H1 (cell line): ENCODE data around the gene CDR2. TPM values are rescaled to one million over a fixed set of nuclear protein-coding genes. Genes with fewer than 3 reads are reported as not detected.

Experiments
- CTCF ChIA-PET: fragments of 300-600 bp; sonication (Branson Sonifier 250); formaldehyde crosslinking; loops from one replicate; lab custom pipeline; 2021; ENCODE audit not compliant: partially characterized antibody; lab: Charles Lee
- POLR2A ChIA-PET: fragments of 300-600 bp; sonication (Branson Sonifier 250); formaldehyde crosslinking; loops from one replicate; lab custom pipeline; 2021; ENCODE audit warnings: inconsistent platforms; ENCODE audit not compliant: partially characterized antibody; lab: Charles Lee
- DNase-seq, 2 experiments: peaks; one replicate each; pipeline versions ENCODE4 v3.0.0 to v3.0.0-alpha.2; 2010 to 2022; ENCODE audit warnings: low spot score in 2 of 2, low read depth in 1 of 2, mixed read lengths in 1 of 2
- FAIRE-seq: peaks from 2 replicates; lab custom pipeline; 2011; peaks lifted over from hg19 to GRCh38; lab: Jason Lieb, UNC
- H2AFZ ChIP-seq: 2 replicates; pipeline ENCODE4 v1.8.1; 2012; ENCODE audit warnings: low read length, inconsistent platforms
- H2AK5ac ChIP-seq: 2 replicates; pipeline ENCODE4 v1.6.1; 2013; ENCODE audit warnings: low read depth, low read length
- H2BK120ac ChIP-seq: replicated peaks from 2 replicates; pipeline ENCODE3; 2013; ENCODE audit warnings: low read depth, low read length, inconsistent platforms
- H2BK12ac ChIP-seq: 2 replicates; pipeline ENCODE4 v1.6.1; 2013; ENCODE audit warnings: low read depth, low read length
- H2BK15ac ChIP-seq: 2 replicates; pipeline ENCODE4 v1.6.1; 2013; ENCODE audit warnings: low read length
- H2BK20ac ChIP-seq: 2 replicates; pipeline ENCODE4 v1.6.1; 2013; ENCODE audit warnings: low read length
- H2BK5ac ChIP-seq: 2 replicates; pipeline ENCODE4 v1.6.1; 2013; ENCODE audit warnings: low read depth, low read length
- H3K14ac ChIP-seq: 2 replicates; pipeline ENCODE4 v1.6.1; 2013; ENCODE audit warnings: inconsistent platforms; ENCODE audit not compliant: insufficient read length
- H3K18ac ChIP-seq: 2 replicates; pipeline ENCODE4 v1.6.1; 2013; ENCODE audit warnings: low read length; ENCODE audit errors: extremely low read depth
- H3K23ac ChIP-seq: 2 replicates; pipeline ENCODE4 v1.6.1; 2013; ENCODE audit warnings: inconsistent platforms; ENCODE audit not compliant: insufficient read length
- H3K23me2 ChIP-seq: 2 replicates; pipeline ENCODE4 v1.6.1; 2013; ENCODE audit warnings: low read depth, low read length
- H3K27ac ChIP-seq: 2 replicates; pipeline ENCODE4 v1.6.1; 2011; ENCODE audit warnings: low read depth, low read length, inconsistent platforms
- H3K27me3 ChIP-seq, 4 experiments: replicated peaks in 1 of 4; 1 replicate in 1 of 4; 2 replicates in 3 of 4; pipeline versions ENCODE4 v1.6.1 to v1.8.1; 2011 to 2013; ENCODE audit warnings: low read length in 3 of 4, mild to moderate bottlenecking in 3 of 4, inconsistent platforms in 2 of 4, mixed read lengths in 2 of 4, moderate library complexity in 1 of 4; ENCODE audit not compliant: control insufficient read depth in 3 of 4, insufficient read depth in 3 of 4; ENCODE audit errors: extremely low read depth in 1 of 4
- H3K36me3 ChIP-seq, 4 experiments: 2 replicates each; pipeline versions ENCODE4 v1.6.1 to v1.8.1; 2011 to 2013; ENCODE audit warnings: mild to moderate bottlenecking in 4 of 4, low read length in 3 of 4, moderate library complexity in 2 of 4, control low read depth in 1 of 4, inconsistent platforms in 1 of 4; ENCODE audit not compliant: insufficient read depth in 4 of 4, control insufficient read depth in 2 of 4
- H3K4ac ChIP-seq: replicated peaks from 2 replicates; pipeline ENCODE3; 2013; ENCODE audit warnings: low read length, low read depth, mixed read lengths, inconsistent platforms; ENCODE audit not compliant: insufficient read length
- H3K4me1 ChIP-seq, 4 experiments: replicated peaks in 1 of 4; 1 replicate in 1 of 4; 2 replicates in 3 of 4; pipeline versions ENCODE4 v1.6.1 to v1.8.1; 2011 to 2013; ENCODE audit warnings: low read length in 3 of 4, inconsistent platforms in 2 of 4, mixed read lengths in 1 of 4; ENCODE audit not compliant: insufficient read depth in 4 of 4, control insufficient read depth in 3 of 4
- H3K4me2 ChIP-seq, 2 experiments: 2 replicates each; pipeline versions ENCODE4 v1.6.1 to v1.8.1; 2011 to 2013; ENCODE audit warnings: low read depth in 2 of 2, low read length in 2 of 2, control low read depth in 1 of 2, inconsistent platforms in 1 of 2, mild to moderate bottlenecking in 1 of 2; ENCODE audit not compliant: insufficient read depth in 1 of 2
- H3K4me3 ChIP-seq, 4 experiments: fragments of 200-600, 300-600 bp in 1 of 4; sonication (generic), shearing (Covaris generic), sonication (Bioruptor Twin) in 1 of 4; 2 replicates each; pipeline versions ENCODE4 v1.5.1 to v1.8.1; 2011 to 2016; ENCODE audit warnings: low read length in 4 of 4, low read depth in 3 of 4, control low read depth in 2 of 4, inconsistent platforms in 2 of 4, mild to moderate bottlenecking in 2 of 4, mixed read lengths in 1 of 4, moderate library complexity in 1 of 4; ENCODE audit not compliant: insufficient read depth in 2 of 4; ENCODE audit errors: extremely low read depth in 1 of 4
- H3K56ac ChIP-seq: replicated peaks from 2 replicates; pipeline ENCODE3; 2013; ENCODE audit warnings: low read depth, mild to moderate bottlenecking, mixed read lengths, low read length, inconsistent platforms; ENCODE audit not compliant: insufficient read length
- H3K79me1 ChIP-seq: 2 replicates; pipeline ENCODE4 v1.6.1; 2013; ENCODE audit warnings: low read depth, low read length, control low read depth
- H3K79me2 ChIP-seq, 2 experiments: 2 replicates each; pipeline versions ENCODE4 v1.6.1 to v1.8.1; 2012 to 2013; ENCODE audit warnings: low read length in 2 of 2, mild to moderate bottlenecking in 2 of 2, inconsistent platforms in 1 of 2; ENCODE audit not compliant: insufficient read depth in 2 of 2, control insufficient read depth in 1 of 2
- H3K9ac ChIP-seq, 4 experiments: replicated peaks in 1 of 4; 1 replicate in 1 of 4; 2 replicates in 3 of 4; pipeline versions ENCODE4 v1.6.1 to v1.8.1; 2011 to 2013; ENCODE audit warnings: low read depth in 3 of 4, low read length in 3 of 4, control low read depth in 2 of 4, mild to moderate bottlenecking in 2 of 4, moderate library complexity in 2 of 4, inconsistent platforms in 1 of 4; ENCODE audit errors: extremely low read depth in 1 of 4
- H3K9me3 ChIP-seq, 2 experiments: 2 replicates each; pipeline versions ENCODE4 v1.6.1 to v1.8.1; 2012 to 2013; ENCODE audit warnings: mild to moderate bottlenecking in 2 of 2, moderate library complexity in 2 of 2, control low read depth in 1 of 2, inconsistent platforms in 1 of 2, low read depth in 1 of 2, low read length in 1 of 2, mixed read lengths in 1 of 2; ENCODE audit not compliant: insufficient read depth in 2 of 2
- H4K20me1 ChIP-seq, 2 experiments: replicated peaks in 1 of 2; 2 replicates each; pipeline versions ENCODE3 to v1.8.1; 2011 to 2013; ENCODE audit warnings: inconsistent platforms in 2 of 2, low read length in 2 of 2, mild to moderate bottlenecking in 1 of 2; ENCODE audit not compliant: insufficient read depth in 2 of 2, control insufficient read depth in 1 of 2
- H4K5ac ChIP-seq: 2 replicates; pipeline ENCODE4 v1.6.1; 2013; ENCODE audit warnings: low read length, low read depth, mixed read lengths, inconsistent platforms; ENCODE audit not compliant: insufficient read length
- H4K8ac ChIP-seq: 2 replicates; pipeline ENCODE4 v1.8.0; 2013; ENCODE audit warnings: mild to moderate bottlenecking, moderate library complexity, low read length, inconsistent platforms; ENCODE audit not compliant: insufficient read depth; ENCODE audit errors: extremely low read depth
- H4K91ac ChIP-seq: replicated peaks from 2 replicates; pipeline ENCODE3; 2013; ENCODE audit warnings: low read length, mixed read lengths, inconsistent platforms; ENCODE audit not compliant: insufficient read length
- BACH1 ChIP-seq: IDR thresholded peaks from 2 replicates; pipeline ENCODE4 v1.6.1; 2012; ENCODE audit warnings: low read length, improper control_type of control experiment
- CEBPB ChIP-seq: IDR thresholded peaks from 2 replicates; pipeline ENCODE4 v1.6.1; 2012; ENCODE audit warnings: low read depth, low read length
- CHD1 ChIP-seq: IDR thresholded peaks from 2 replicates; pipeline ENCODE4 v1.6.1; 2012; ENCODE audit warnings: low read depth, low read length, improper control_type of control experiment
- GTF2F1 ChIP-seq: IDR thresholded peaks from 2 replicates; pipeline ENCODE4 v1.6.1; 2012; ENCODE audit warnings: low read depth, low read length, improper control_type of control experiment, borderline replicate concordance
- HDAC6 ChIP-seq: IDR thresholded peaks from one replicate; pipeline ENCODE4 v1.7.1; 2012; ENCODE audit warnings: low read depth, mild to moderate bottlenecking, inconsistent platforms, low read length, moderate library complexity
- RFX5 ChIP-seq: IDR thresholded peaks from 2 replicates; pipeline ENCODE4 v1.6.1; 2011; ENCODE audit warnings: low read depth, low read length, improper control_type of control experiment, borderline replicate concordance
- SIN3A ChIP-seq, 2 experiments: IDR thresholded peaks in 1 of 2; conservative IDR thresholded peaks in 1 of 2; 2 replicates each; pipeline ENCODE4 v1.6.1; 2011 to 2012; ENCODE audit warnings: low read length in 2 of 2, improper control_type of control experiment in 1 of 2, low read depth in 1 of 2, mild to moderate bottlenecking in 1 of 2
- SP1 ChIP-seq: IDR thresholded peaks from 2 replicates; pipeline ENCODE4 v1.6.1; 2011; ENCODE audit warnings: low read depth, low read length
- SP2 ChIP-seq: IDR thresholded peaks from 2 replicates; pipeline ENCODE4 v1.6.1; 2012; ENCODE audit warnings: mild to moderate bottlenecking, low read length, inconsistent platforms
- WGBS, 2 experiments: shearing (Covaris generic) in 1 of 2; methylation state at CpG; one replicate each; pipeline versions ENCODE4 v1.1.6 to v1.1.7; 2013 to 2015; ENCODE audit warnings: low lambda C conversion rate in 2 of 2, mixed read lengths in 2 of 2, inconsistent platforms in 1 of 2, low coverage in 1 of 2, missing lambda C conversion rate in 1 of 2; ENCODE audit not compliant: insufficient replicate concordance in 2 of 2, insufficient coverage in 1 of 2, insufficient read length in 1 of 2; ENCODE audit errors: extremely low coverage in 1 of 2, missing lambda C conversion rate in 1 of 2; 5-methylcytosine and 5-hydroxymethylcytosine counted together
- polyA plus RNA-seq, 7 experiments: library from polyadenylated mRNA; depleted of rRNA in 3 of 7; stranded (reverse) in 5 of 7; unstranded in 2 of 7; fragments of >200 nt in 5 of 7; fragments of 200-250 nt in 2 of 7; gene quantifications; 1 replicate in 5 of 7; 2 replicates in 1 of 7; 4 replicates in 1 of 7; pipeline versions ENCODE4 v1.2.1 to v1.2.3, GENCODE V29; 2011 to 2013; ENCODE audit warnings: missing spikeins in 2 of 7, mixed read lengths in 2 of 7
- total RNA-seq: library from RNA; stranded (reverse); fragmentation: NEBNext Ultra II Directional; extraction: Animal tissue kit (Norgen Biotek cat#: 25700); gene quantifications from 2 replicates; pipeline ENCODE4 v1.2.1, GENCODE V29; 2021

Gene CDR2
- total and polyA plus RNA-seq, 2 of the 8 experiments (the other 6 are each of a cell fraction or from before 2014, with no cell fraction given): 16.3 to 34.9 TPM

DNA sequence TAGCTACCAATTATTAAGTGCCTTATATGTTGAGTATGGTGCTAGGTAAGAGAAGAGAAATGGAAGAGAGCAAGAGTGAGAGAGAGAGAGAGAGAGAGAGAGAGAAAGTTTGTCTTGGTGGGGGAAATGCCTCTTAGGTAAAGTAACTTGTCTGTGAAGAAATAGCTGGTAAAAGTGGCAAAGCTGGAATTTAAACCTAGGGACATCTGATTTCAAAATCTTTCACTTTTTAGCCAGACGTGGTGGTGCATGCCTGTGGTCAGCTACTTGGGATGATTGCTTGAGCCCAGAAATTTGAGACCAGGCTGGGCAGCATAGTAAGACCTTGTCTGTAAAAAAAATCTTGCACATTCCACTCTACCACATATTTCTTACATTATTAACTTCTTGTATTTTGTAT lies 23.0 kb upstream of the CDR2 start:
- no peak overlapping the region for H4K91ac ChIP-seq
- POLR2A ChIA-PET: interaction anchor here (0.6 to 3.3 kb wide), 2 partner anchors 9 to 16 kb away, joined by 3 to 10 read pairs; no protein-coding TSS in a partner anchor
- no peaks in the 10 kb centered on the region for H3K27me3 ChIP-seq
- H3K27ac ChIP-seq: no peak overlapping the region
- no peak overlapping the region for H2AFZ ChIP-seq
- H3K36me3 ChIP-seq: no peaks in the 10 kb centered on the region
- H3K18ac ChIP-seq: no peak overlapping the region
- no peak overlapping the region for H2BK15ac ChIP-seq
- no peak overlapping the region for H4K8ac ChIP-seq
- H2BK20ac ChIP-seq: no peak overlapping the region
- no peak for FAIRE-seq
- H3K9ac ChIP-seq: no peak overlapping the region
- H3K4me2 ChIP-seq: no peak overlapping the region
- H3K9me3 ChIP-seq: no peaks in the 10 kb centered on the region
- no peak overlapping the region for H3K4me3 ChIP-seq
- no peak overlapping the region for H3K56ac ChIP-seq
- DNase-seq: no peak
- no peak overlapping the region for H4K5ac ChIP-seq
- TF ChIP-seq HDAC6 (no peak), GTF2F1 (no peak), RFX5 (no peak), BACH1 (no peak), SP1 (no peak), CEBPB (no peak), CHD1 (no peak), SIN3A (conservative IDR thresholded peaks at IDR 0.05 in 1 of 2, IDR thresholded peaks at IDR 0.05 in 1 of 2; ENCODE audit: low read depth in 1 of 2, low read length in 2 of 2) (no peak), SP2 (no peak)
- no peaks in the 10 kb centered on the region for H3K79me2 ChIP-seq
- no peak overlapping the region for H2AK5ac ChIP-seq
- peaks cover 0 to 3% of the 10 kb centered on the region in 2 experiments for H4K20me1 ChIP-seq
- H3K79me1 ChIP-seq: no peaks in the 10 kb centered on the region
- no peaks in the 10 kb centered on the region for H3K4me1 ChIP-seq
- CTCF ChIA-PET: interaction anchor here (0.8 kb wide), 2 partner anchors 14 to 40 kb away, joined by 3 read pairs; no protein-coding TSS in a partner anchor
- no peak overlapping the region for H2BK12ac ChIP-seq
- H3K23ac ChIP-seq: no peak overlapping the region
- no peak overlapping the region for H3K14ac ChIP-seq
- H2BK5ac ChIP-seq: no peak overlapping the region
- H3K23me2 ChIP-seq: no peaks in the 10 kb centered on the region
- WGBS, 2 experiments: 83% methylated on average over 1 of the region's 1 CpG; no CpG with 5 or more reads in 1 of the 2 experiments
- H3K4ac ChIP-seq: no peak overlapping the region
- no peak overlapping the region for H2BK120ac ChIP-seq
